ENCODE measurements around the gene FNDC8. TPM values are rescaled to one million over a fixed set of nuclear protein-coding genes. Genes with fewer than 3 reads are reported as not detected.
"Not testable (repeated sequence)": the region's sequence is repeated elsewhere in the genome, so short reads cannot be mapped to it uniquely, and the experiment has no call there.

Gene FNDC8
- total RNA-seq, 2 experiments from 2014 or later: not detected

- ChIA-PET POLR2A (interaction anchor here (1.7 to 1.9 kb wide), 2 partner anchors 9 to 73 kb away, joined by 4 to 6 read pairs; partner anchors contain the start of gene SLFN5), CTCF (interaction anchor here (1.7 kb wide), 1 partner anchor 72 kb away, joined by 9 read pairs; the partner anchor contains the start of gene SLFN5)
- Mint-ChIP-seq H3K4me1 (ENCODE audit: low read depth) (peaks cover 35% of the 10 kb centered on the region), H3K27me3 (no peaks in the 10 kb centered on the region), H3K36me3 (ENCODE audit: low read depth) (no peaks in the 10 kb centered on the region), H3K4me3 (no peak overlapping the region), H3K9me3 (no peaks in the 10 kb centered on the region), H3K27ac (no peak overlapping the region)
- intact Hi-C loops (cut with micrococcal nuclease): loop anchor here (2.0 to 10.0 kb wide), 3 partner anchors 72 to 575 kb away; partner anchors contain the start of gene SLFN5
- ATAC-seq: no peak
- DNase-seq: no peak
- no peak for TF ChIP-seq CTCF (IDR thresholded peaks at IDR 0.05)
Observed at GRCh38 chr17:35169835-35170363, 48.5 kb downstream of the FNDC8 start.

DNA sequence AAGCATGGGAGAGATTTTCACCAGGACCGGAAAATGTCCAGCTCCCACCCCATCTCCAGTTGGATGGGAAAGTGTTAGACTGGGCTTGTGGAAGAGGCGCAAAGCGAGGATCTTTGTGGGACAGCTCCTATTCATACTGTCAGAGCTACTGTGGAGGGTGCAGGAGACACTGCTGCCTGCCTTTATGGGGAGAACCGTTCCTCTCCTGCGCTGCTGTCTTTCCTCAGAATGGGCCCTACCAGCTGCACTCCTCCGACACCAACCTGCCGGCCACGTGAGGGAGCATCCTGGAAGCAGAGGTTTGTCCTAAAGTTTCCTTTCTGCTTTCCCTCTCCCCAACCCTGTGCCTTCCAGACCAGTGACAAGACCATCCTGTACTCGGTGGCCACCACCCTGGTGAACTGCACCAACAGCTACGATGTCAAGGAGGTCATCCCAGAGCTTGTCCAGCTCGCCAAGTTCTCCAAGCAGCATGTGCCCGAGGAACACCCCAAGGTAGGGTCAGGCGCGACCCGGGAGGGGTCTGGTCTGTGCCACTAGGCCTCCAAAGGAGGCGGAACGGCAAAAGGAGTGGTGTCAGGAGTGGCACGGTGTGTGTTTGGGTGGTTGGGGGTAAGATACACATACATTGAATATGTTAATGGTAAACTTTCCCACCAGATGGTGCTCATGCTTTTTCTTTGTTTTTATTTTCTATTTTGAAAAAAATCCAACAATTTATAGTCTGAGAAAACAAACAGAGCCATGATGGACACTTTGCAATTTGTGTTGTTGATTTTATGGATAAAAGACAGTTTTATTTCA, 49.8 kb downstream of the FNDC8 start:
- POLR2A ChIA-PET: interaction anchor here (0.6 to 1.9 kb wide), 4 partner anchors 10 to 250 kb away, joined by 3 to 6 read pairs (median 4); partner anchors contain the start of gene SLFN5
- H3K27ac Mint-ChIP-seq: peak overlapping the region; percentile 79

GRCh38 chr17:35171834-35172233, 50.4 kb downstream of the FNDC8 start:
- peak overlapping the region; percentile 79 for H3K27ac Mint-ChIP-seq
- peaks cover 43% of the 10 kb centered on the region for H3K4me1 Mint-ChIP-seq (ENCODE audit: low read depth)
- ChIA-PET POLR2A (interaction anchor here (0.7 to 1.9 kb wide), 4 partner anchors 16 to 205 kb away, joined by 3 to 6 read pairs (median 4); partner anchors contain the start of gene SLFN5), CTCF (interaction anchor here (1.0 to 1.7 kb wide), 5 partner anchors 68 to 574 kb away, joined by 3 to 9 read pairs (median 4); partner anchors contain the start of gene SLFN5)
- H3K36me3 Mint-ChIP-seq (ENCODE audit: low read depth): no peaks in the 10 kb centered on the region
- peak overlapping the region; percentile 20 for H3K4me3 Mint-ChIP-seq
- intact Hi-C loops (cut with micrococcal nuclease): loop anchor here (2.0 to 10.0 kb wide), 3 partner anchors 70 to 573 kb away; partner anchors contain the start of gene SLFN5
- no peaks in the 10 kb centered on the region for H3K27me3 Mint-ChIP-seq
- ATAC-seq (peak; percentile 38), DNase-seq (no peak)
- no peak for TF ChIP-seq CTCF (IDR thresholded peaks at IDR 0.05)
- H3K9me3 Mint-ChIP-seq: no peaks in the 10 kb centered on the region

More for the DNA sequence above, 49.8 kb downstream of the FNDC8 start:
- CTCF ChIA-PET: interaction anchor here (0.6 to 1.7 kb wide), 15 partner anchors 10 to 418 kb away, joined by 3 to 9 read pairs (median 4); partner anchors contain the start of genes SLFN12L and SLFN5
- H3K36me3 Mint-ChIP-seq (ENCODE audit: low read depth): no peaks in the 10 kb centered on the region
- no peaks in the 10 kb centered on the region for H3K9me3 Mint-ChIP-seq
- H3K4me1 Mint-ChIP-seq (ENCODE audit: low read depth): peaks cover 38% of the 10 kb centered on the region
- DNase-seq (peak; percentile 31), ATAC-seq (peak; percentile 83)
- H3K27me3 Mint-ChIP-seq: no peaks in the 10 kb centered on the region
- intact Hi-C loops (cut with micrococcal nuclease): loop anchor here (2.0 to 10.0 kb wide), 3 partner anchors 71 to 574 kb away; partner anchors contain the start of gene SLFN5
- peak; percentile 69 for TF ChIP-seq CTCF (IDR thresholded peaks at IDR 0.05)
- H3K4me3 Mint-ChIP-seq: peak overlapping the region; percentile 20

DNA sequence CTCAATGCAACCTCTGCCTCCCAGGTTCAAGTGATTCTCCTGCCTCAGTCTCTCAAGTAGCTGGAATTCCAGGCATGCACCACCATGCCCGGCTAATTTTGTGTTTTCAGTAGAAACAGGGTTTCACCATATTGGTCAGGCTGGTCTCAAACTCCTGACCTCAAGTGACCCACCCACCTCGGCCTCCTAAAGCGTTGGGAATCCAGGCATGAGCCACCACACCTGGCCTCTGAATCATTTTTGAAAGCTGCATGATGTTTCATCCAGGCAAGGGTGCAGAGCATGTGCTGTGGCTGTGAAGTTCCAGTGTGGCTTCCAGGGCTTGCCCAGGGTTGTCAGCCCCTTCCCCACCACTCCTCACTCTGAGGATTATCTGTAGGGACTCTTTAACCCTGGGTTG, 50.9 kb downstream of the FNDC8 start:
- not testable (repeated sequence) for H3K27me3 Mint-ChIP-seq; ATAC-seq; H3K36me3 Mint-ChIP-seq (ENCODE audit: low read depth); H3K9me3 Mint-ChIP-seq; H3K4me3 Mint-ChIP-seq; DNase-seq
- intact Hi-C loops (cut with micrococcal nuclease): loop anchor here (5.0 to 10.0 kb wide), 2 partner anchors 70 to 572 kb away; partner anchors contain the start of gene SLFN5
- ChIA-PET CTCF (interaction anchor here (0.6 to 1.1 kb wide), 3 partner anchors 315 to 574 kb away, joined by 3 to 4 read pairs (median 3); partner anchors contain the start of gene SLFN12L), POLR2A (interaction anchor here (0.7 to 1.0 kb wide), 3 partner anchors 16 to 205 kb away, joined by 3 to 5 read pairs (median 3); no protein-coding TSS in a partner anchor)
- peak overlapping the region; percentile 77 for H3K27ac Mint-ChIP-seq
- peaks cover 48% of the 10 kb centered on the region for H3K4me1 Mint-ChIP-seq (ENCODE audit: low read depth)

GRCh38 chr17:35174835-35175334, 53.5 kb downstream of the FNDC8 start:
- peaks cover 68% of the 10 kb centered on the region for H3K4me1 Mint-ChIP-seq (ENCODE audit: low read depth)
- peaks cover 11% of the 10 kb centered on the region for H3K9me3 Mint-ChIP-seq
- DNase-seq (no peak), ATAC-seq (no peak)
- no peak overlapping the region for H3K4me3 Mint-ChIP-seq
- no peak overlapping the region for H3K27ac Mint-ChIP-seq
- intact Hi-C loops (cut with micrococcal nuclease): loop anchor here (5.0 to 10.0 kb wide), 3 partner anchors 37 to 570 kb away; partner anchors contain the start of gene SLFN5
- POLR2A ChIA-PET: interaction anchor here (1.1 to 1.3 kb wide), 3 partner anchors 61 to 690 kb away, joined by 3 to 4 read pairs (median 3); no protein-coding TSS in a partner anchor
- CTCF ChIA-PET: no interaction called here
- TF ChIP-seq CTCF (IDR thresholded peaks at IDR 0.05): no peak
- no peaks in the 10 kb centered on the region for H3K27me3 Mint-ChIP-seq
- peaks cover 11% of the 10 kb centered on the region for H3K36me3 Mint-ChIP-seq (ENCODE audit: low read depth)

All from activated CD8-positive, alpha-beta T cell treated with anti-CD3 and anti-CD28 coated beads for 36 hours (primary cell).